Fibroblast of lung (primary cell): ENCODE results near the gene SH2D6.
"Not testable (repeated sequence)": the region's sequence is repeated elsewhere in the genome, so short reads cannot be mapped to it uniquely, and the experiment has no call there.

Experiments
- EZH2 ChIP-seq: IDR thresholded peaks from 2 replicates; pipeline ENCODE4 v1.5.1; 2012; ENCODE audit warnings: low read length, control low read depth, mild to moderate bottlenecking; ENCODE audit errors: missing control alignments
- TF ChIP-seq, protein P1 (sequence below), 2 donors: IDR thresholded peaks in 1 of 2; conservative IDR thresholded peaks in 1 of 2; 1 replicate in 1 of 2; 2 replicates in 1 of 2; pipeline ENCODE4 v1.5.1; 2011 to 2012; ENCODE audit warnings: low read length in 2 of 2, control low read depth in 1 of 2, inconsistent platforms in 1 of 2, low read depth in 1 of 2, mild to moderate bottlenecking in 1 of 2

DNA sequence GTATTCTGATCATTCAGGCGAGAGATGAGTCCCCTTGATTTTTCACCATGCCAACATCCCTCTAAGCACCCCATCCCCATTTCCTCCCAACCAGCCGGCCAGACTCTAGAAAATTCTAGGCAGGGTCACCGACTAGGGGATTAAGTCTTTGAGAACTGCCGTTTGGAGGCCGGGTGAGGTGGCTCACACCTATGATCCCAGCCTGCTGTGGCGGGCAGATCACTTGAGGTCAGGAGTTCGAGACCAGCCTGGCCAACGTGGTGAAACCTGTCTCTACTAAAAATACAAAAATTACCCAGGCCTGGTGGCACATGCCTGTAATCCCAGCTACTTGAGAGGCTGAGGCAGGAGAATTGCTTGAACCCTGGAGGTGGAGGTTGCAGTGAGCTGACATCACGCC, 21.1 kb downstream of the SH2D6 start:
- TF ChIP-seq, protein P1, sequence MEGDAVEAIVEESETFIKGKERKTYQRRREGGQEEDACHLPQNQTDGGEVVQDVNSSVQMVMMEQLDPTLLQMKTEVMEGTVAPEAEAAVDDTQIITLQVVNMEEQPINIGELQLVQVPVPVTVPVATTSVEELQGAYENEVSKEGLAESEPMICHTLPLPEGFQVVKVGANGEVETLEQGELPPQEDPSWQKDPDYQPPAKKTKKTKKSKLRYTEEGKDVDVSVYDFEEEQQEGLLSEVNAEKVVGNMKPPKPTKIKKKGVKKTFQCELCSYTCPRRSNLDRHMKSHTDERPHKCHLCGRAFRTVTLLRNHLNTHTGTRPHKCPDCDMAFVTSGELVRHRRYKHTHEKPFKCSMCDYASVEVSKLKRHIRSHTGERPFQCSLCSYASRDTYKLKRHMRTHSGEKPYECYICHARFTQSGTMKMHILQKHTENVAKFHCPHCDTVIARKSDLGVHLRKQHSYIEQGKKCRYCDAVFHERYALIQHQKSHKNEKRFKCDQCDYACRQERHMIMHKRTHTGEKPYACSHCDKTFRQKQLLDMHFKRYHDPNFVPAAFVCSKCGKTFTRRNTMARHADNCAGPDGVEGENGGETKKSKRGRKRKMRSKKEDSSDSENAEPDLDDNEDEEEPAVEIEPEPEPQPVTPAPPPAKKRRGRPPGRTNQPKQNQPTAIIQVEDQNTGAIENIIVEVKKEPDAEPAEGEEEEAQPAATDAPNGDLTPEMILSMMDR (conservative IDR thresholded peaks at IDR 0.05 in 1 of 2, IDR thresholded peaks at IDR 0.05 in 1 of 2; ENCODE audit: low read depth in 1 of 2, low read length in 2 of 2) = not testable (repeated sequence)
- not testable (repeated sequence) for TF ChIP-seq EZH2
